H1 (cell line): ENCODE results near the gene CYP2A6.

Experiments used
- SP1 ChIP-seq: IDR thresholded peaks from 2 replicates; pipeline ENCODE4 v1.6.1; 2011; ENCODE audit warnings: low read depth, low read length
- TF ChIP-seq, protein P1 (sequence below): IDR thresholded peaks from 2 replicates; pipeline ENCODE4 v1.6.1; 2011; ENCODE audit warnings: low read depth, mild to moderate bottlenecking, low read length; ENCODE audit not compliant: insufficient read depth
- TF ChIP-seq, protein P2 (sequence below), 3 experiments: IDR thresholded peaks; 1 replicate in 2 of 3; 2 replicates in 1 of 3; pipeline versions ENCODE4 v1.5.1 to v1.6.1; 2011; ENCODE audit warnings: low read length in 3 of 3, mild to moderate bottlenecking in 3 of 3, inconsistent platforms in 2 of 3, low read depth in 1 of 3, moderate library complexity in 1 of 3; ENCODE audit not compliant: insufficient read depth in 1 of 3; ENCODE audit errors: control extremely low read depth in 1 of 3

DNA sequence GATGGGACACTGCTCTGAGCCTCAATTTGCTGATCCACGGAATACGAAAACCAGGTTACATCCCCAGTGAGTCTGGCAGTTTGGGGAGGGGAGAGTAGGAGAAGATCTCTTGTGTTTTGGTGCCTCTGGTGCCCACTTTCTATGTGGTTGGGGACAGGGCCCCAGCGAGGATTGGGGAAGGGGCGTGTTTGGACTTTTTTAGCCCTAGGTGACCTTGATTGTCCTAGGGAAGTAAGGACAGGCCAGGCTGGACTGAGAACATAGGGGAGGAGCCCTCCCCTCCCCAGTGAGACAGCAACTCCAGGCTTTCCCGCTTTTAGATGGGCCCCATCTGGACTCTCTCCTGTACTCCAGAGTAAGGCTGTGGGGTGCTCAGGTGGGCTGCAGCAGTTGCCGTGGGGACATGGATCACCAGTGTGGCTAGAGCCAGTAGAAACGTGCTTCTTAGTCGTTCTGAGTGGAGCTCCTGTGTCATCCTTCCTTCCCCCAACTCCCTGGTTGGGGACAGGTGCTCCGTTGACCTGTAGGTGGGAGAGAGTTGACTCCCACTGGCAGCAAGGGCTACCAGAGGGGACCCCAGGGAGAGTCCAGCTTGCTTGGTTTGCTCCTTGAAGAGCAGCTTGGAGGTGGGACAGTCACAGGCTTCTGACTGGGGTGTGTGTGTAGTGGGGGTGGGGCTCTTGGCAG, 46.9 kb downstream of the CYP2A6 start:
- TF ChIP-seq, protein P1, sequence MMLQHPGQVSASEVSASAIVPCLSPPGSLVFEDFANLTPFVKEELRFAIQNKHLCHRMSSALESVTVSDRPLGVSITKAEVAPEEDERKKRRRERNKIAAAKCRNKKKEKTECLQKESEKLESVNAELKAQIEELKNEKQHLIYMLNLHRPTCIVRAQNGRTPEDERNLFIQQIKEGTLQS = no peak
- TF ChIP-seq, protein P2, sequence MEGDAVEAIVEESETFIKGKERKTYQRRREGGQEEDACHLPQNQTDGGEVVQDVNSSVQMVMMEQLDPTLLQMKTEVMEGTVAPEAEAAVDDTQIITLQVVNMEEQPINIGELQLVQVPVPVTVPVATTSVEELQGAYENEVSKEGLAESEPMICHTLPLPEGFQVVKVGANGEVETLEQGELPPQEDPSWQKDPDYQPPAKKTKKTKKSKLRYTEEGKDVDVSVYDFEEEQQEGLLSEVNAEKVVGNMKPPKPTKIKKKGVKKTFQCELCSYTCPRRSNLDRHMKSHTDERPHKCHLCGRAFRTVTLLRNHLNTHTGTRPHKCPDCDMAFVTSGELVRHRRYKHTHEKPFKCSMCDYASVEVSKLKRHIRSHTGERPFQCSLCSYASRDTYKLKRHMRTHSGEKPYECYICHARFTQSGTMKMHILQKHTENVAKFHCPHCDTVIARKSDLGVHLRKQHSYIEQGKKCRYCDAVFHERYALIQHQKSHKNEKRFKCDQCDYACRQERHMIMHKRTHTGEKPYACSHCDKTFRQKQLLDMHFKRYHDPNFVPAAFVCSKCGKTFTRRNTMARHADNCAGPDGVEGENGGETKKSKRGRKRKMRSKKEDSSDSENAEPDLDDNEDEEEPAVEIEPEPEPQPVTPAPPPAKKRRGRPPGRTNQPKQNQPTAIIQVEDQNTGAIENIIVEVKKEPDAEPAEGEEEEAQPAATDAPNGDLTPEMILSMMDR (IDR thresholded peaks at IDR 0.05; ENCODE audit: control extremely low read depth in 1 of 3, insufficient read depth in 1 of 3, low read depth in 1 of 3, low read length in 3 of 3) = no peak
- TF ChIP-seq SP1 = no peak
